Trophoblast cell (in vitro differentiated cells and primary cell): ENCODE data around the gene COTL1.

Source experiments
- DNase-seq, 2 donors: peaks; one replicate each; pipeline ENCODE4 v3.0.0-alpha.2; 2016
- H2AFZ ChIP-seq: 2 replicates; pipeline ENCODE4 v1.6.1; 2013; ENCODE audit warnings: low read length, moderate library complexity, mild to moderate bottlenecking; ENCODE audit not compliant: insufficient read depth, poor library complexity
- H2AK5ac ChIP-seq: 2 replicates; pipeline ENCODE4 v1.6.1; 2013; ENCODE audit warnings: mild to moderate bottlenecking, low read length
- H2BK120ac ChIP-seq: 2 replicates; pipeline ENCODE4 v1.6.1; 2013; ENCODE audit warnings: low read length, mild to moderate bottlenecking, moderate library complexity; ENCODE audit not compliant: insufficient read depth, poor library complexity
- H2BK12ac ChIP-seq: 2 replicates; pipeline ENCODE4 v1.6.1; 2013; ENCODE audit warnings: mild to moderate bottlenecking, low read length, moderate library complexity
- H2BK5ac ChIP-seq: 2 replicates; pipeline ENCODE4 v1.6.1; 2013; ENCODE audit warnings: low read length, low read depth, moderate library complexity, mild to moderate bottlenecking; ENCODE audit not compliant: poor library complexity
- H3K14ac ChIP-seq: 2 replicates; pipeline ENCODE4 v1.6.1; 2013; ENCODE audit warnings: mild to moderate bottlenecking, low read length
- H3K18ac ChIP-seq: 2 replicates; pipeline ENCODE4 v1.6.1; 2013; ENCODE audit warnings: mild to moderate bottlenecking, low read length
- H3K23ac ChIP-seq: 2 replicates; pipeline ENCODE4 v1.6.1; 2013; ENCODE audit warnings: low read length
- H3K27ac ChIP-seq: 2 replicates; pipeline ENCODE4 v1.5.1; 2013; ENCODE audit warnings: low read depth, mild to moderate bottlenecking, inconsistent platforms, low read length, moderate library complexity
- H3K27me3 ChIP-seq: 2 replicates; pipeline ENCODE4 v1.6.1; 2013; ENCODE audit warnings: inconsistent platforms, mild to moderate bottlenecking, low read length, moderate library complexity; ENCODE audit not compliant: insufficient read depth
- H3K36me3 ChIP-seq, 2 experiments: 1 replicate in 1 of 2; 2 replicates in 1 of 2; pipeline ENCODE4 v1.6.1; 2013; ENCODE audit warnings: low read length in 2 of 2, mild to moderate bottlenecking in 2 of 2, moderate library complexity in 1 of 2; ENCODE audit not compliant: insufficient read depth in 2 of 2, control insufficient read depth in 1 of 2
- H3K4ac ChIP-seq: 2 replicates; pipeline ENCODE4 v1.6.1; 2013; ENCODE audit warnings: low read depth, mild to moderate bottlenecking, low read length, moderate library complexity
- H3K4me1 ChIP-seq, 2 experiments: 1 replicate in 1 of 2; 2 replicates in 1 of 2; pipeline ENCODE4 v1.6.1; 2013; ENCODE audit warnings: low read length in 2 of 2, mild to moderate bottlenecking in 2 of 2, moderate library complexity in 1 of 2; ENCODE audit not compliant: insufficient read depth in 2 of 2, control insufficient read depth in 1 of 2
- H3K4me2 ChIP-seq: 2 replicates; pipeline ENCODE4 v1.6.1; 2013; ENCODE audit warnings: inconsistent platforms, mild to moderate bottlenecking, low read length, moderate library complexity
- H3K4me3 ChIP-seq: 2 replicates; pipeline ENCODE4 v1.5.1; 2013; ENCODE audit warnings: mild to moderate bottlenecking, low read depth, low read length, inconsistent platforms
- H3K79me1 ChIP-seq: one replicate; pipeline ENCODE4 v1.6.1; 2013; ENCODE audit warnings: low read length
- H3K79me2 ChIP-seq: 2 replicates; pipeline ENCODE4 v1.6.1; 2013; ENCODE audit warnings: low read length, mild to moderate bottlenecking; ENCODE audit not compliant: control insufficient read depth, insufficient read depth, poor library complexity
- H3K9ac ChIP-seq: 2 replicates; pipeline ENCODE4 v1.6.1; 2013; ENCODE audit warnings: mild to moderate bottlenecking, low read length
- H3K9me3 ChIP-seq: 2 replicates; pipeline ENCODE4 v1.6.1; 2013; ENCODE audit warnings: low read depth, mild to moderate bottlenecking, control low read depth, inconsistent platforms, low read length; ENCODE audit not compliant: insufficient read depth
- H4K12ac ChIP-seq: 2 replicates; pipeline ENCODE4 v1.6.1; 2013; ENCODE audit warnings: low read depth, mild to moderate bottlenecking, low read length, moderate library complexity
- H4K8ac ChIP-seq: 2 replicates; pipeline ENCODE4 v1.6.1; 2013; ENCODE audit warnings: low read depth, mild to moderate bottlenecking, low read length, moderate library complexity
- H4K91ac ChIP-seq: one replicate; pipeline ENCODE4 v1.6.1; 2013; ENCODE audit warnings: low read depth, mild to moderate bottlenecking, low read length, moderate library complexity
- WGBS: extraction: QIAGEN DNeasy Blood & Tissue Kit; methylation state at CpG from one replicate; pipeline ENCODE4 v1.1.7; 2013; ENCODE audit warnings: missing lambda C conversion rate; ENCODE audit not compliant: insufficient read length, insufficient coverage; ENCODE audit errors: extremely low coverage; 5-methylcytosine and 5-hydroxymethylcytosine counted together

Gene COTL1

DNA sequence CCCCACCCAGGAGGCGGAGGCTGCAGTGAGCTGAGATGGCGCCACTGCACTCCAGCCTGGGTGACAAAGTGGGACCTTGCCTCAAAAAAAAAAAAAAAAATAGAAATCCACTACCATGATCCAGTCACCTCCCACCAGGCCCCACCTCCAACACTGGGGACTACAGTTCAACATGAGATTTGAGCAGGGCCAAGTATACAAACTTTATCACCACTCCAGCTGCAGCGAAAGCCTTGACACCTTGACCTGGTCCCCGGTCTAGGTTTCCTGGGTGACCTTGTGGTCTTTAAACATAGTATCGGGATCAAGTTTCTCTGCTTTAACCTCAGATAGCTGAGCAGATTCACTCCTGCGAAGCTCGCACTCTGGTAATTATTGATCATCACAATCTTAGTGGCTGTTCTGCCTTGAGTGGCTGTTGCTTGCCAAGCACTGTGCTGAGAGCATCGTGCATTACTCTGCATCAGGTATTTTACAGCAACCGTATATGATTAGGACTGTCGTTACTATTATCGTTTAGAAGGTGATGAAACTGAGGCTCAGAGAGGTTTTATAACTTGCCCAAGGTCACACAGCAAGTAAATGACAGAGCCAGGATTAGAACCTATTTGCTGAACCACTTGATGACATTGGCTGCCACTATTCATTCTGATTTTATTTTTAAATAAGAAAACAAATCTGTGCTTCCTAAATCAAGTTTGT lies 63.1 kb downstream of the COTL1 start:
- Histone ChIP-seq H3K14ac (no peak overlapping the region), H3K36me3 (no peaks in the 10 kb centered on the region), H3K9me3 (no peaks in the 10 kb centered on the region), H3K27me3 (no peaks in the 10 kb centered on the region), H3K4me1 (peaks cover 17 to 24% of the 10 kb centered on the region in 2 experiments), H2BK12ac (no peak overlapping the region), H3K18ac (no peak overlapping the region), H2BK5ac (no peak overlapping the region), H3K4me3 (no peak overlapping the region), H3K79me1 (peaks cover 12% of the 10 kb centered on the region), H3K4me2 (no peak overlapping the region), H3K4ac (no peak overlapping the region), H4K8ac (no peak overlapping the region), H2AFZ (no peak overlapping the region), H2BK120ac (no peak overlapping the region), H4K91ac (no peak overlapping the region), H3K27ac (no peak overlapping the region), H2AK5ac (no peak overlapping the region), H3K9ac (no peak overlapping the region), H3K23ac (no peak overlapping the region), H4K12ac (no peak overlapping the region), H3K79me2 (no peaks in the 10 kb centered on the region)
- no peak for DNase-seq
- WGBS, result no CpG with 5 or more reads among the region's 11 CpGs

DNA sequence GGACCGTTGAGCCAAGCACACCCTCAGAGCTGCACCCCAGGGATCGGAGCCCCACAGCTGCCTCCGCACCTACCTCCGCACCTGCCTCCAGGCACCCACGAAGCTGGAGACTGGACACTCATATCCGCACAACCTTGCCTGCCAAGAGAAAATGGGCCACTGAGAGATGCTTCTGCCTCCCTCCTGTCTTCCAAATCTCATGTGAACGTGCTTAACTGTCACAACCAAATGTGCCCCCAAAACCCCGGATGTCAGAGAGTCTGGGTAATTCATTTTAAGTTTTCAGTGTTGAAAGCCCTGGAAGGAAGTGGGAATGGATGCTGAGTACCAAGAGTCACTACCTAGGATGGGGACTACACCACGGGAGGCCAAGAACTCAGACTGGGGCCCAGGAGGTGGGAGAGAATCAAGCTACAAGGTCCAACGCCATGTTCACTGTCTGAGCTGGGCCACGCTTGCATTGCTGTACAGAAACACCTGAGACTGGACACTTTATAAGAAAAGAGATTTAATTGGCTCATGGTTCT lies 63.9 kb downstream of the COTL1 start:
- H3K18ac ChIP-seq, result no peak overlapping the region
- H3K9me3 ChIP-seq, result no peaks in the 10 kb centered on the region
- no peaks in the 10 kb centered on the region for H3K79me2 ChIP-seq
- H3K4me1 ChIP-seq, result peaks cover 20 to 24% of the 10 kb centered on the region in 2 experiments
- H4K91ac ChIP-seq, result peak overlapping the region; percentile 65
- peak overlapping the region; percentile 66 for H2BK12ac ChIP-seq
- H4K8ac ChIP-seq, result no peak overlapping the region
- no peak overlapping the region for H2AFZ ChIP-seq
- H3K9ac ChIP-seq, result no peak overlapping the region
- no peak overlapping the region for H3K4me2 ChIP-seq
- no peak overlapping the region for H3K4me3 ChIP-seq
- no peak overlapping the region for H3K4ac ChIP-seq
- no peak overlapping the region for H2BK5ac ChIP-seq
- no peak for DNase-seq
- H4K12ac ChIP-seq, result no peak overlapping the region
- H3K14ac ChIP-seq, result peak overlapping the region; percentile 18
- H2AK5ac ChIP-seq, result peak overlapping the region; percentile 81
- no peaks in the 10 kb centered on the region for H3K27me3 ChIP-seq
- H2BK120ac ChIP-seq, result peak overlapping the region; percentile 30
- peaks cover 15% of the 10 kb centered on the region for H3K79me1 ChIP-seq
- WGBS, result no CpG with 5 or more reads among the region's 11 CpGs
- no peaks in the 10 kb centered on the region for H3K36me3 ChIP-seq
- H3K23ac ChIP-seq, result no peak overlapping the region
- no peak overlapping the region for H3K27ac ChIP-seq

DNA sequence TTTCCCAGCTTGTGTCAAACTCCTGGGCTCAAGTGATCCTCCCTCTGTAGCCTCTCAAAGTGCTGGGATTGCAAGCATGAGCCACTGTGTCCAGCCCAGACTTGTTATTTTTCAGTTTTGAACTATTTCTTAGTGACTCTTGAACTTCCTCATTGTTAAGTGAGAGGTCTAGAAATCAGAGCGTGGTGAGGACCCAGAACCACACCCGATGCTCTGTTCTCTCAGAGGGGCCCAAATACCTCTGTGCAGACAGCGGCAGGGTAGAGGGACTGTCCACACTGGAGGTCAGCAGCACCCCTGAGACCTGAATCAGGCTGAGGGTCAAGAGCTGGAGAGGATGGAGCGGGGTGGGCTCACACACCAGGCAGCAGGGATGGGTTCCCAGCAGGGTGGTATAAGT lies 65.7 kb downstream of the COTL1 start:
- Histone ChIP-seq H3K4me3 (no peak overlapping the region), H3K9me3 (no peaks in the 10 kb centered on the region), H3K79me1 (peaks cover 21% of the 10 kb centered on the region), H4K12ac (no peak overlapping the region), H4K91ac (no peak overlapping the region), H2BK12ac (no peak overlapping the region), H4K8ac (no peak overlapping the region), H3K18ac (no peak overlapping the region), H2AK5ac (no peak overlapping the region), H2BK5ac (no peak overlapping the region), H2BK120ac (no peak overlapping the region), H2AFZ (no peak overlapping the region), H3K27ac (no peak overlapping the region), H3K27me3 (no peaks in the 10 kb centered on the region), H3K79me2 (no peaks in the 10 kb centered on the region), H3K4me1 (peaks cover 28 to 35% of the 10 kb centered on the region in 2 experiments), H3K36me3 (no peaks in the 10 kb centered on the region), H3K4ac (no peak overlapping the region), H3K9ac (no peak overlapping the region), H3K4me2 (no peak overlapping the region), H3K14ac (no peak overlapping the region), H3K23ac (no peak overlapping the region)
- WGBS, result no CpG with 5 or more reads among the region's 4 CpGs
- no peak for DNase-seq

DNA sequence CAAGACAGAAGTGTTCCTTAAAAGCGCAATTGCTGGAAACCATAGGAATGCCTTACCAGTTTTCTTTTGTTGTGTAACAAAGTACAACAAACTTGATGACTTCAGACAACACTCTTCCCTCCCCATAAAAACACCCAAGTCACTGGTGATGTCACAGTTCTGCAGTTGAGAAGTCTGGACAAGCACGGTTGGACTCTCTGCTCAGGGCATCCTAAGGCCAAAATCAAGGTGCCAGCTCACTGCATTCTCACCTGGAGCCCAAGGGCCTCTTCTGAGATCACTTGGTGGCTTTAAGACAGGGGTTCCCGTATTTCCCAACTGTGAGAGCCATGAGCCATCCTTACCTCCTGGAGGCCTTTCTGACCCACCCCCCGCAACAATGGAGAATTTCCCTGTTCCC lies 67.8 kb downstream of the COTL1 start:
- Histone ChIP-seq H2BK5ac (no peak overlapping the region), H2BK12ac (peak overlapping the region; percentile 59), H3K14ac (no peak overlapping the region), H4K91ac (peak overlapping the region; percentile 7), H4K8ac (no peak overlapping the region), H3K79me2 (no peaks in the 10 kb centered on the region), H3K4me3 (no peak overlapping the region), H3K4me2 (no peak overlapping the region), H2BK120ac (peak overlapping the region; percentile 41), H3K4ac (no peak overlapping the region), H2AK5ac (no peak overlapping the region), H3K27me3 (no peaks in the 10 kb centered on the region), H3K9me3 (no peaks in the 10 kb centered on the region), H3K4me1 (peaks cover 23 to 26% of the 10 kb centered on the region in 2 experiments), H3K9ac (no peak overlapping the region), H2AFZ (no peak overlapping the region), H3K27ac (no peak overlapping the region), H3K79me1 (peaks cover 19% of the 10 kb centered on the region), H4K12ac (no peak overlapping the region), H3K36me3 (no peaks in the 10 kb centered on the region), H3K18ac (no peak overlapping the region), H3K23ac (no peak overlapping the region)
- WGBS, result no CpG with 5 or more reads among the region's 4 CpGs
- DNase-seq, result no peak
